ENCODE data around the gene F13A1. TPM values are rescaled to one million over a fixed set of nuclear protein-coding genes. Genes with fewer than 3 reads are reported as not detected.
"Not testable (repeated sequence)": the region's sequence is repeated elsewhere in the genome, so short reads cannot be mapped to it uniquely, and the experiment has no call there.

Gene F13A1
- total and polyA plus RNA-seq, 8 donors, result 1.7 to 58.7 (median 10.4) TPM

- H3K9me3 ChIP-seq, result no peaks in the 10 kb centered on the region
- 90 to 94% methylated on average over 1 of the region's 1 CpG for WGBS, 2 donors
- no peaks in the 10 kb centered on the region for H3K36me3 ChIP-seq
- peaks cover 0 to 6% (median 0%) of the 10 kb centered on the region in 4 donors for H3K27me3 ChIP-seq
- no peak for ATAC-seq
- FAIRE-seq, result no peak
- no peaks in the 10 kb centered on the region for H3K4me1 ChIP-seq
- intact Hi-C loops (cut with DNase I), result no loop called here
- H3K4me3 ChIP-seq, result no peak overlapping the region
- DNase-seq, result no peak
- TF ChIP-seq CTCF (IDR thresholded peaks at IDR 0.05), result no peak
- H3K27ac ChIP-seq, result no peak overlapping the region
Measured at GRCh38 chr6:6314596-6314995, 5.9 kb downstream of the F13A1 start.

GRCh38 chr6:6312901-6313441 lies 7.5 kb downstream of the F13A1 start:
- ATAC-seq (no peak), FAIRE-seq (no peak), DNase-seq (no peak)
- H3K4me1 ChIP-seq, result no peaks in the 10 kb centered on the region
- H3K4me3 ChIP-seq, result no peak overlapping the region
- peaks cover 0 to 6% (median 0%) of the 10 kb centered on the region in 4 donors for H3K27me3 ChIP-seq
- intact Hi-C loops (cut with DNase I), result no loop called here
- TF ChIP-seq CTCF (IDR thresholded peaks at IDR 0.05), result no peak
- no peak overlapping the region for H3K27ac ChIP-seq
- H3K36me3 ChIP-seq, result no peaks in the 10 kb centered on the region
- WGBS, 2 donors, result 34 to 37% methylated on average over 6 of the region's 6 CpGs
- no peaks in the 10 kb centered on the region for H3K9me3 ChIP-seq

GRCh38 chr6:6305575-6305974 lies 14.9 kb downstream of the F13A1 start:
- peaks cover 0 to 4% (median 0%) of the 10 kb centered on the region in 4 donors for H3K27me3 ChIP-seq
- no peak for TF ChIP-seq CTCF (IDR thresholded peaks at IDR 0.05)
- intact Hi-C loops (cut with DNase I), result no loop called here
- no peak for ATAC-seq
- no peaks in the 10 kb centered on the region for H3K36me3 ChIP-seq
- no peaks in the 10 kb centered on the region for H3K9me3 ChIP-seq
- H3K4me1 ChIP-seq, result no peaks in the 10 kb centered on the region
- WGBS, 2 donors, result 35 to 39% methylated on average over 4 of the region's 4 CpGs
- no peak for DNase-seq
- no peak for FAIRE-seq
- no peak overlapping the region for H3K4me3 ChIP-seq
- no peak overlapping the region for H3K27ac ChIP-seq

- H3K4me1 ChIP-seq; H3K4me3 ChIP-seq; FAIRE-seq; intact Hi-C loops (cut with DNase I); H3K9me3 ChIP-seq; DNase-seq; H3K27me3 ChIP-seq; H3K27ac ChIP-seq; ATAC-seq; H3K36me3 ChIP-seq: not testable (repeated sequence)
- WGBS, 2 donors, result 73 to 89% methylated on average over 19 of the region's 19 CpGs
Measured at GRCh38 chr6:6300383-6300782, 20.1 kb downstream of the F13A1 start.

GRCh38 chr6:6293317-6293716 lies 27.1 kb downstream of the F13A1 start:
- Histone ChIP-seq H3K27ac (no peak overlapping the region), H3K36me3 (no peaks in the 10 kb centered on the region), H3K27me3 (no peaks in the 10 kb centered on the region), H3K9me3 (no peaks in the 10 kb centered on the region), H3K4me3 (no peak overlapping the region), H3K4me1 (no peaks in the 10 kb centered on the region)
- ATAC-seq, result no peak
- DNase-seq, result no peak
- TF ChIP-seq CTCF (IDR thresholded peaks at IDR 0.05), result no peak
- no peak for FAIRE-seq
- intact Hi-C loops (cut with DNase I), result no loop called here
- WGBS, 2 donors, result 10 to 13% methylated on average over 3 of the region's 3 CpGs

All from pancreas (tissue), 10 donors.